Endothelial cell of umbilical vein (primary cell): ENCODE data around the gene PYGO1.

Experiments
- EZH2 ChIP-seq: IDR thresholded peaks from 2 replicates; pipeline ENCODE4 v1.6.1; 2012; ENCODE audit warnings: borderline replicate concordance, low read depth, mild to moderate bottlenecking, moderate library complexity, low read length, inconsistent platforms; ENCODE audit not compliant: severe bottlenecking
- GATA2 ChIP-seq: IDR thresholded peaks from 2 replicates; pipeline ENCODE4 v1.7.0; 2011; ENCODE audit warnings: low read depth, mild to moderate bottlenecking, moderate library complexity, mixed read lengths, low read length; ENCODE audit not compliant: insufficient read length, insufficient read depth
- JUN ChIP-seq: IDR thresholded peaks from 2 replicates; pipeline ENCODE4 v1.6.1; 2011; ENCODE audit warnings: borderline replicate concordance, low read depth; ENCODE audit not compliant: insufficient read length, insufficient read depth
- POLR2A ChIP-seq: IDR thresholded peaks from 2 replicates; pipeline ENCODE4 v1.6.1; 2012; ENCODE audit warnings: low read depth, mild to moderate bottlenecking, control low read depth, low read length
- POLR2AphosphoS5 ChIP-seq: IDR thresholded peaks from 2 replicates; pipeline ENCODE4 v1.6.1; 2012; ENCODE audit warnings: low read depth, mild to moderate bottlenecking, control low read depth, low read length, moderate library complexity; ENCODE audit not compliant: insufficient read depth
- TF ChIP-seq, protein P1 (sequence below), 2 donors: IDR thresholded peaks; 1 replicate in 1 of 2; 2 replicates in 1 of 2; pipeline ENCODE4 v1.5.1; 2011; ENCODE audit warnings: low read length in 2 of 2, mild to moderate bottlenecking in 2 of 2, moderate library complexity in 2 of 2, control low read depth in 1 of 2, inconsistent platforms in 1 of 2, low read depth in 1 of 2; ENCODE audit not compliant: insufficient read depth in 1 of 2; ENCODE audit errors: extremely low read depth in 1 of 2

DNA sequence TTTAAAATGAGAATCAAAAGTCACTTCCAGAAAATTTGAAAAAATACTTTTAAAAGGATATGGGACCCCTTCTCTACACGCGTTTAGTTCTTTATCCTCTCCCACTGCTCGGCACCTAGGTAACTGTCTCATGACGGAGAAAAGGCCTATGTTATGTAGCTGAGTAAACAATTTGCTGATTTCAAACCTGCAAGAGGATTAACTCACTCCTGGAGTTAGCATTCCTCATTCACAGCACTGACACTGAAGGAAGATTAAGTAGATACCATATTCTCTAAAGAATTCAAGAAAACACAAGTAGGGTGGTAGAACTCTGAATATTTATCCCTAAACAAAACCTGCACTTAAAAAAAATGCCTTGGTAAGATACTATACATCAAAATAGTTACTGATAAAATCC, 30.2 kb upstream of the PYGO1 start:
- TF ChIP-seq POLR2AphosphoS5 (no peak), GATA2 (no peak), EZH2 (no peak), POLR2A (no peak), JUN (no peak)
- TF ChIP-seq, protein P1, sequence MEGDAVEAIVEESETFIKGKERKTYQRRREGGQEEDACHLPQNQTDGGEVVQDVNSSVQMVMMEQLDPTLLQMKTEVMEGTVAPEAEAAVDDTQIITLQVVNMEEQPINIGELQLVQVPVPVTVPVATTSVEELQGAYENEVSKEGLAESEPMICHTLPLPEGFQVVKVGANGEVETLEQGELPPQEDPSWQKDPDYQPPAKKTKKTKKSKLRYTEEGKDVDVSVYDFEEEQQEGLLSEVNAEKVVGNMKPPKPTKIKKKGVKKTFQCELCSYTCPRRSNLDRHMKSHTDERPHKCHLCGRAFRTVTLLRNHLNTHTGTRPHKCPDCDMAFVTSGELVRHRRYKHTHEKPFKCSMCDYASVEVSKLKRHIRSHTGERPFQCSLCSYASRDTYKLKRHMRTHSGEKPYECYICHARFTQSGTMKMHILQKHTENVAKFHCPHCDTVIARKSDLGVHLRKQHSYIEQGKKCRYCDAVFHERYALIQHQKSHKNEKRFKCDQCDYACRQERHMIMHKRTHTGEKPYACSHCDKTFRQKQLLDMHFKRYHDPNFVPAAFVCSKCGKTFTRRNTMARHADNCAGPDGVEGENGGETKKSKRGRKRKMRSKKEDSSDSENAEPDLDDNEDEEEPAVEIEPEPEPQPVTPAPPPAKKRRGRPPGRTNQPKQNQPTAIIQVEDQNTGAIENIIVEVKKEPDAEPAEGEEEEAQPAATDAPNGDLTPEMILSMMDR (IDR thresholded peaks at IDR 0.05; ENCODE audit: extremely low read depth in 1 of 2, insufficient read depth in 1 of 2, low read depth in 1 of 2, low read length in 2 of 2), result no peak
